Heart left ventricle (tissue), 13 donors: ENCODE measurements around the gene SCRT2.

Experiments used
- POLR2A ChIP-seq, 2 donors: fragments of 450-650 bp; IDR thresholded peaks; one replicate each; pipeline ENCODE4 v1.6.1; 2017; ENCODE audit warnings: antibody characterized with exemption in 2 of 2, mild to moderate bottlenecking in 2 of 2, moderate library complexity in 2 of 2
- TF ChIP-seq, protein P1 (sequence below), 12 donors: fragments of 200-600 bp; sonication (generic) in 4 of 12; IDR thresholded peaks; one replicate each; pipeline versions ENCODE4 v1.5.0 to v1.8.0; 2018 to 2022; ENCODE audit warnings: antibody characterized with exemption in 12 of 12, mild to moderate bottlenecking in 5 of 12
- donor health status: ischemic (EF 13 %, LVEDD 7.1; RV severe dilation, severe dysfunction).
- donor health status: DM: no; HTN: yes; CAD: no.
- donor health status: DM: no; HTN: no; CAD: no.
- donor health status: ischemic (EF 25% LVEDD 6.9; RV normal size, moderate dysfunction).
- donor health status: ischemic (EF 25% LVEDD 5.7; RV mildly dilated, moderate dysfunction).
- donor health status: ischemic (EF 35%, LVEDD 5.7; RV mildly dilated, moderate dysfunction).
- donor health status: nonischemic (EF 11% LVEDD 7.7; RV severe dilation, severe dysfunction).
- donor health status: DM: yes; HTN: yes; CAD: no.
- donor health status: PGD.
- donor health status: ischemic (EF 29% LVEDD 5.4; RV normal size, mild dysfunction).
- donor health status: nonischemic (EF 23%, LVEDD 6.1; RV moderate dilation, normal function).

DNA sequence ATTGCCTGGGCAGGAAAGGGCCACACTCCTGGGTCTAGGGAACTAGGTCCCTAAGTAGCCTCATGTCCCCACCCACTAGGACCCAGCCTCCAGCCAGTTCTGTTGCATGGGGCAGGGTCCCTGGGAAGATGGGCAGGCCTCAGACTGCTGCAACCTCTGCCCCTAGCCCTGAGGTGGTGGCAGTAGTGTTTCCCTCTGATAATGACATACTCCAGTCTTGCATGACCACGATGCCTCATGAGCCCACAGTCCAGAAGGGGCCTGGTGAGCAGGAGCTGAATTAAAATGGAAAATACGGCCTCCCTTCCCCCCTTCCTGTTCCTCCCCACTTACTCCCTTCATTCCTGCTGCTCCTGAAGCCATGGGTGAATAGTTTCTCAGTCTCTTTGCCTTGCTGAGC is 36.0 kb upstream of the SCRT2 start:
- TF ChIP-seq, protein P1, sequence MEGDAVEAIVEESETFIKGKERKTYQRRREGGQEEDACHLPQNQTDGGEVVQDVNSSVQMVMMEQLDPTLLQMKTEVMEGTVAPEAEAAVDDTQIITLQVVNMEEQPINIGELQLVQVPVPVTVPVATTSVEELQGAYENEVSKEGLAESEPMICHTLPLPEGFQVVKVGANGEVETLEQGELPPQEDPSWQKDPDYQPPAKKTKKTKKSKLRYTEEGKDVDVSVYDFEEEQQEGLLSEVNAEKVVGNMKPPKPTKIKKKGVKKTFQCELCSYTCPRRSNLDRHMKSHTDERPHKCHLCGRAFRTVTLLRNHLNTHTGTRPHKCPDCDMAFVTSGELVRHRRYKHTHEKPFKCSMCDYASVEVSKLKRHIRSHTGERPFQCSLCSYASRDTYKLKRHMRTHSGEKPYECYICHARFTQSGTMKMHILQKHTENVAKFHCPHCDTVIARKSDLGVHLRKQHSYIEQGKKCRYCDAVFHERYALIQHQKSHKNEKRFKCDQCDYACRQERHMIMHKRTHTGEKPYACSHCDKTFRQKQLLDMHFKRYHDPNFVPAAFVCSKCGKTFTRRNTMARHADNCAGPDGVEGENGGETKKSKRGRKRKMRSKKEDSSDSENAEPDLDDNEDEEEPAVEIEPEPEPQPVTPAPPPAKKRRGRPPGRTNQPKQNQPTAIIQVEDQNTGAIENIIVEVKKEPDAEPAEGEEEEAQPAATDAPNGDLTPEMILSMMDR (IDR thresholded peaks at IDR 0.05), result no peak
- no peak for TF ChIP-seq POLR2A (IDR thresholded peaks at IDR 0.05)
